A549 (cell line): ENCODE measurements around the gene ABCB4. TPM values are rescaled to one million over a fixed set of nuclear protein-coding genes. Genes with fewer than 3 reads are reported as not detected.

Experiments used
- ATAC-seq, 2 experiments: fragments of 200-7000 bp in 1 of 2; fragments of >200 bp in 1 of 2; cut with Nextera tagmentation in 1 of 2; cut with Tn5 transposase in 1 of 2; 3 replicates each; pipeline versions ENCODE4 v1.8.0 to v1.9.1; 2018 to 2020; ENCODE audit warnings: mild to moderate bottlenecking in 1 of 2, moderate library complexity in 1 of 2
- CTCF ChIA-PET: fragments of 300-600 bp; sonication (Branson Sonifier 250); formaldehyde crosslinking; extraction: SDS; loops from one replicate; lab custom pipeline; 2021; ENCODE audit warnings: antibody characterized with exemption, inconsistent platforms; lab: Yijun Ruan, JAX
- POLR2A ChIA-PET: fragments of 350-600 bp; formaldehyde crosslinking; extraction: SDS; loops from one replicate; lab custom pipeline; 2021; ENCODE audit warnings: antibody characterized with exemption, inconsistent platforms; lab: Yijun Ruan, JAX
- DNase-seq, 2 experiments: peaks; one replicate each; pipeline versions ENCODE4 v3.0.0 to v3.0.0-alpha.2; 2011 to 2016; ENCODE audit warnings: low read depth in 1 of 2, low spot score in 1 of 2
- FAIRE-seq: peaks from 2 replicates; lab custom pipeline; 2011; peaks lifted over from hg19 to GRCh38; lab: Jason Lieb, UNC
- H3K27ac ChIP-seq, 2 experiments: fragments of >200 bp; sonication (Bioruptor Twin); formaldehyde crosslinking; 3 replicates each; pipeline ENCODE4 v1.5.1; 2016 to 2017
- H3K4me1 ChIP-seq: fragments of >200 bp; sonication (Bioruptor Twin); formaldehyde crosslinking; 3 replicates; pipeline ENCODE4 v1.6.1; 2016
- H3K4me2 ChIP-seq: fragments of >200 bp; sonication (Bioruptor Twin); formaldehyde crosslinking; 3 replicates; pipeline ENCODE4 v1.6.1; 2016
- H3K4me3 ChIP-seq: fragments of >200 bp; sonication (Bioruptor Twin); formaldehyde crosslinking; 3 replicates; pipeline ENCODE4 v1.5.1; 2016
- H3K9me3 ChIP-seq: fragments of >200 bp; sonication (Bioruptor Twin); formaldehyde crosslinking; 3 replicates; pipeline ENCODE4 v1.6.1; 2016
- ATOH8 ChIP-seq: fragments of 250-450 bp; sonication (Bioruptor Pico); IDR thresholded peaks from 2 replicates; pipeline ENCODE4 v1.5.0; 2020; ENCODE audit warnings: low read depth, mild to moderate bottlenecking, moderate library complexity
- CBX2 ChIP-seq: fragments of 200-600 bp; sonication (generic); IDR thresholded peaks from 2 replicates; pipeline ENCODE4 v1.6.1; 2016; ENCODE audit warnings: low read depth, mild to moderate bottlenecking, borderline replicate concordance
- CEBPB ChIP-seq, 2 experiments: fragments of >200 bp in 1 of 2; sonication (Bioruptor Twin) in 1 of 2; formaldehyde crosslinking in 1 of 2; IDR thresholded peaks; 2 replicates each; pipeline ENCODE4 v1.6.1; 2012 to 2016
- CTCF ChIP-seq: fragments of >200 bp; sonication (Bioruptor Twin); formaldehyde crosslinking; IDR thresholded peaks from 3 replicates; pipeline ENCODE4 v1.5.1; 2016
- EHF ChIP-seq: fragments of 250-450 bp; sonication (Bioruptor Pico); IDR thresholded peaks from 2 replicates; pipeline ENCODE4 v1.5.0; 2020; ENCODE audit warnings: mild to moderate bottlenecking
- ELK1 ChIP-seq: fragments of 150-350 bp; IDR thresholded peaks from 2 replicates; pipeline ENCODE4 v1.6.1; 2014; ENCODE audit warnings: low read depth, mild to moderate bottlenecking, low read length
- EP300 ChIP-seq, 2 experiments: fragments of >200 bp; sonication (Bioruptor Twin); formaldehyde crosslinking; IDR thresholded peaks; 2 replicates in 1 of 2; 3 replicates in 1 of 2; pipeline ENCODE4 v1.6.1; 2016 to 2017
- ESRRA ChIP-seq: fragments of 150-350 bp; IDR thresholded peaks from 2 replicates; pipeline ENCODE4 v1.6.1; 2014; ENCODE audit warnings: mild to moderate bottlenecking, low read length, borderline replicate concordance
- FOSB ChIP-seq: fragments of 250-450 bp; sonication (Bioruptor Pico); IDR thresholded peaks from 2 replicates; pipeline ENCODE4 v1.5.0; 2020; ENCODE audit warnings: mild to moderate bottlenecking, moderate library complexity
- FOXS1 ChIP-seq: fragments of 250-450 bp; sonication (Bioruptor Pico); IDR thresholded peaks from 2 replicates; pipeline ENCODE4 v1.5.0; 2020; ENCODE audit warnings: mild to moderate bottlenecking, moderate library complexity
- HDAC2 ChIP-seq: fragments of 200-600 bp; sonication (generic); IDR thresholded peaks from 2 replicates; pipeline ENCODE4 v1.6.1; 2016
- HES2 ChIP-seq: fragments of >200 bp; sonication (Bioruptor Twin); formaldehyde crosslinking; IDR thresholded peaks from 2 replicates; pipeline ENCODE4 v1.6.1; 2016
- HEYL ChIP-seq: fragments of 250-450 bp; sonication (Bioruptor Pico); IDR thresholded peaks from 2 replicates; pipeline ENCODE4 v1.8.0; 2021; ENCODE audit warnings: mild to moderate bottlenecking, moderate library complexity
- HMGXB4 ChIP-seq: fragments of 250-450 bp; sonication (Bioruptor Pico); IDR thresholded peaks from 2 replicates; pipeline ENCODE4 v1.5.0; 2021; ENCODE audit warnings: mild to moderate bottlenecking, moderate library complexity, borderline replicate concordance
- HOXA7 ChIP-seq: fragments of 250-450 bp; sonication (Bioruptor Pico); IDR thresholded peaks from 2 replicates; pipeline ENCODE4 v1.5.0; 2020; ENCODE audit warnings: mild to moderate bottlenecking, moderate library complexity
- HOXB13 ChIP-seq: fragments of 250-450 bp; sonication (Bioruptor Pico); IDR thresholded peaks from 2 replicates; pipeline ENCODE4 v1.5.0; 2020; ENCODE audit warnings: low read depth, mild to moderate bottlenecking, moderate library complexity
- KDM1A ChIP-seq: fragments of 200-600 bp; sonication (generic); IDR thresholded peaks from 2 replicates; pipeline ENCODE4 v1.6.1; 2016; ENCODE audit warnings: low read depth, mild to moderate bottlenecking
- KDM5A ChIP-seq: fragments of 200-600 bp; sonication (generic); IDR thresholded peaks from 2 replicates; pipeline ENCODE4 v1.6.1; 2016; ENCODE audit warnings: antibody characterized with exemption, mild to moderate bottlenecking
- MYC ChIP-seq: IDR thresholded peaks from 2 replicates; pipeline ENCODE4 v1.6.1; 2012; ENCODE audit warnings: mild to moderate bottlenecking, inconsistent platforms, low read length, improper control_type of control experiment, borderline replicate concordance
- NFE2L2 ChIP-seq: fragments of 150-350 bp; conservative IDR thresholded peaks from 2 replicates; pipeline ENCODE4 v1.6.1; 2014; ENCODE audit warnings: low read length
- PHF8 ChIP-seq: fragments of 200-600 bp; sonication (generic); IDR thresholded peaks from 2 replicates; pipeline ENCODE4 v1.6.1; 2016; ENCODE audit warnings: low read depth, mild to moderate bottlenecking, antibody characterized with exemption, moderate library complexity, borderline replicate concordance
- POLR2A ChIP-seq: IDR thresholded peaks from 2 replicates; pipeline ENCODE4 v1.6.1; 2012; ENCODE audit warnings: mild to moderate bottlenecking, low read length
- POLR2AphosphoS2 ChIP-seq: conservative IDR thresholded peaks from 2 replicates; pipeline ENCODE4 v1.6.1; 2012; ENCODE audit warnings: low read length, improper control_type of control experiment, inconsistent platforms
- RARB ChIP-seq: fragments of 250-450 bp; sonication (Bioruptor Pico); IDR thresholded peaks from 2 replicates; pipeline ENCODE4 v1.8.0; 2021; ENCODE audit warnings: mild to moderate bottlenecking, moderate library complexity
- RCOR1 ChIP-seq: fragments of 150-350 bp; IDR thresholded peaks from 2 replicates; pipeline ENCODE4 v1.6.1; 2014; ENCODE audit warnings: antibody characterized with exemption, low read length, low read depth
- RNF2 ChIP-seq: fragments of 200-600 bp; sonication (generic); IDR thresholded peaks from 2 replicates; pipeline ENCODE4 v1.6.1; 2016; ENCODE audit warnings: low read depth, mild to moderate bottlenecking, antibody characterized with exemption, moderate library complexity, borderline replicate concordance
- SREBF2 ChIP-seq: fragments of 450-650 bp; IDR thresholded peaks from 2 replicates; pipeline ENCODE4 v1.6.1; 2014; ENCODE audit warnings: mild to moderate bottlenecking, moderate library complexity
- TP53 ChIP-seq: fragments of 250-450 bp; sonication (Bioruptor Pico); IDR thresholded peaks from 2 replicates; pipeline ENCODE4 v1.5.0; 2021; ENCODE audit warnings: mild to moderate bottlenecking, moderate library complexity
- ZC3H11A ChIP-seq: fragments of 450-650 bp; IDR thresholded peaks from 2 replicates; pipeline ENCODE4 v1.6.1; 2014; ENCODE audit warnings: antibody characterized with exemption, mild to moderate bottlenecking
- ZFP36 ChIP-seq: fragments of 450-650 bp; IDR thresholded peaks from 2 replicates; pipeline ENCODE4 v1.6.1; 2014; ENCODE audit warnings: borderline replicate concordance; ENCODE audit not compliant: partially characterized antibody
- WGBS: methylation state at CpG from one replicate; pipeline ENCODE4 v1.1.6; 2017; ENCODE audit errors: missing lambda C conversion rate; 5-methylcytosine and 5-hydroxymethylcytosine counted together
- polyA minus RNA-seq: library from RNA; depleted of rRNA, polyadenylated mRNA; stranded (reverse); fragments of >200 nt; gene quantifications from 2 replicates; pipeline ENCODE4 v1.2.3, GENCODE V29; 2011; rRNA and poly(A)+ RNA removed
- polyA plus RNA-seq, 4 experiments: library from polyadenylated mRNA; depleted of rRNA in 3 of 4; stranded (reverse); fragments of >200 nt; fragmentation: RNase III in 1 of 4; extraction: RNeasy Plus Mini Kit Qiagen cat#74134 plus additional on column Dnase treatment in 1 of 4; gene quantifications; 2 replicates in 3 of 4; 3 replicates in 1 of 4; pipeline ENCODE4 v1.2.3, GENCODE V29; 2011 to 2017

ABCB4 gene
- 0.12 and 0.13 TPM in 2 replicates for polyA plus RNA-seq (2011; rRNA removed)
- polyA plus RNA-seq (2012; cell fraction: cytosol; rRNA removed): 0.01 TPM in 1 of 2 replicates, not detected in the other
- not detected in 2 replicates for polyA plus RNA-seq (2012; cell fraction: nucleus; rRNA removed)
- not detected in 3 replicates for polyA plus RNA-seq (2017; fragmentation: RNase III; extraction: RNeasy Plus Mini Kit Qiagen cat#74134 plus additional on column Dnase treatment)
- polyA minus RNA-seq: 0.05 TPM in 1 of 2 replicates, not detected in the other

GRCh38 chr7:87475359-87476178 lies at the start of gene ABCB4:
Gene ABCB4, minus strand, starts transcription at chr7:87475680. Its CDS starts 215 bp downstream, at chr7:87475465.
- TF ChIP-seq NFE2L2 (no peak), ATOH8 (no peak), MYC (no peak), POLR2AphosphoS2 (no peak), POLR2A (no peak), RCOR1 (no peak), HMGXB4 (CRISPR knock-in tag) (no peak), ESRRA (no peak), HES2 (no peak), KDM5A (no peak), CTCF (no peak), FOSB (CRISPR knock-in tag) (no peak), PHF8 (no peak), RARB (no peak), EHF (CRISPR knock-in tag) (no peak), HOXA7 (CRISPR knock-in tag) (no peak), FOXS1 (CRISPR knock-in tag) (no peak), RNF2 (no peak), CBX2 (no peak)
- ChIA-PET CTCF (no interaction called here), POLR2A (no interaction called here)
- ATAC-seq (peak; percentile 42 to 44; a peak in 3 of 6 replicates), DNase-seq (no peak), FAIRE-seq (no peak)
- H3K4me3 ChIP-seq: peak within 1 kb of the TSS; percentile 41
- 0 out of 3 replicates have a peak, but pooled peaks cover 5% of the 10 kb centered on the region for H3K4me1 ChIP-seq
- peak within 1 kb of the TSS; percentile 92 for H3K4me2 ChIP-seq
- peak within 1 kb of the TSS in 1 of 2 experiments; percentile 62; a peak in 2 of 6 replicates for H3K27ac ChIP-seq
- no peaks in the 10 kb centered on the region for H3K9me3 ChIP-seq
- WGBS: 65% methylated on average over 14 of the region's 80 CpGs

- Histone ChIP-seq H3K4me1 (no peaks in the 10 kb centered on the region), H3K27ac (no peak overlapping the region), H3K4me2 (no peak overlapping the region), H3K9me3 (no peaks in the 10 kb centered on the region), H3K4me3 (no peak overlapping the region)
- no peak for ATAC-seq
- WGBS: 7% methylated on average over 2 of the region's 2 CpGs
- ChIA-PET CTCF (no interaction called here), POLR2A (no interaction called here)
- no peak for FAIRE-seq
- no peak for DNase-seq
- TF ChIP-seq HOXA7 (CRISPR knock-in tag) (no peak), RNF2 (no peak), SREBF2 (no peak), FOXS1 (CRISPR knock-in tag) (no peak), ELK1 (no peak), HOXB13 (CRISPR knock-in tag) (no peak), KDM1A (no peak), HEYL (CRISPR knock-in tag) (no peak), EP300 (IDR thresholded peaks at IDR 0.05) (no peak), ZC3H11A (no peak), CEBPB (IDR thresholded peaks at IDR 0.05) (no peak), POLR2A (no peak), HDAC2 (no peak), RARB (no peak), MYC (no peak), ZFP36 (no peak), TP53 (no peak)
Observed at GRCh38 chr7:87518735-87519134, 43.3 kb upstream of the ABCB4 start.
